IPS DF 4.7 (cell line): Measurements from ENCODE around the gene EIF2B4.

Source experiments
- DNase-seq: peaks from one replicate; pipeline ENCODE4 v3.0.0-alpha.2; 2013; ENCODE audit warnings: low spot score; ENCODE audit errors: extremely low read depth

EIF2B4 gene

DNA sequence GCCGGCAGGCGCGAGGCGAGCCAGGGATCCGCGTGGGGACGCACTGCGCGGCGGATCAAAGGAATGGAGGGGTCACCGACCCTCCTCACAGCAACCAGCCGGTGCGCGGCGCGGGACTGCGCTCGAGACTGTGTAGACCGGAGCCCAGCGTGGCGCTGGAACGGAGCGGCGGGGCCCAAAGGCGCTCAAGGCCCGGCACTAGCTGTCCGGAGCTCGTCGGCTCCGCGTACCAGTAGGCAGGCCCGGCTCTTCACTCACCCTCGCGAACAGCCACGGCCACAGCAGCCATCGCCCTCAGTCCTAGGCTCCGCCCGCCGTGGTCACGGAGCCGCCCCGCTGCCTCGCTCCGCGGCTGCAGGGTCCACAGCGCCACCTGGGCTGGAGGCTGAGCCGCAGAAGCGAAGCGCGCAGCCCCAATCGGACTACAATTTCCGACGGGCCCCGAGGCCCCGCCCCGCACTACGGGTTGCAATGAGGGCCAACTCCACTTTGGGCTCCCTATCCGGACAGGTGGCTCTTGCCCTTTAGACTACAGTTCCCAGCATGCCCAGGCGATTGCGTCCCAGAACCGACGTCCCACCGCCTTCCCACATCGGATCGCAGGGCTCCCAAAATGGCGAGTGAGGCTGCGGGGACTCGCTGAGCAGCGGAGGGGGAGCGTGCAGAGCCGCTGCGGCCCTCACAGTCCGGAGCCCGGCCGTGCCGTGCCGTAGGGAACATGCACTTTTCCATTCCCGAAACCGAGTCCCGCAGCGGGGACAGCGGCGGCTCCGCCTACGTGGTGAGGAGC lies at the start of gene EIF2B4, which contains the start of gene SNX17:
Gene EIF2B4, minus strand, starts transcription at position 313 of the 790 bp plus-strand sequence. Its CDS starts 24 bp downstream, at position 289.
Gene SNX17, plus strand, starts transcription at position 591 of the 790 bp plus-strand sequence. Its CDS starts 128 bp downstream, at position 719.
- DNase-seq = peak; percentile 93

DNA sequence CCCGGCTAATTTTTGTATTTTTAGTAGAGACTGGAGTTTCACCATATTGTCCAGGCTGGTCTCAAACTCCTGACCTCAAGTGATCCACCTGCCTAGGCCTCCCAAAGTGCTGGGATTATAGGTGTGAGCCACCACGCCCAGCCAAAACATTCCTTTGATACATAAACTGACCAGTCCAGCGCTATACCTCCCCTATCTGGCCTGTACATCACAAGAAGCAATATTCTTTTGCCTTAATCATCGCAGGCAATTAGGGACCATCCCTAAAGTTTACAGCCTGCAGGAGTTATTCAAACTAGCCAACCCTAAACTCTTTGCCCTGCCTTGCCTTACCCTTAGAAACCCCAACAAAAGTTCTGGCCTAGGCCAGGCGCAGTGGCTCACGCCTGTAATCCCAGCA lies 46.0 kb upstream of the EIF2B4 start:
- no peak for DNase-seq

DNA sequence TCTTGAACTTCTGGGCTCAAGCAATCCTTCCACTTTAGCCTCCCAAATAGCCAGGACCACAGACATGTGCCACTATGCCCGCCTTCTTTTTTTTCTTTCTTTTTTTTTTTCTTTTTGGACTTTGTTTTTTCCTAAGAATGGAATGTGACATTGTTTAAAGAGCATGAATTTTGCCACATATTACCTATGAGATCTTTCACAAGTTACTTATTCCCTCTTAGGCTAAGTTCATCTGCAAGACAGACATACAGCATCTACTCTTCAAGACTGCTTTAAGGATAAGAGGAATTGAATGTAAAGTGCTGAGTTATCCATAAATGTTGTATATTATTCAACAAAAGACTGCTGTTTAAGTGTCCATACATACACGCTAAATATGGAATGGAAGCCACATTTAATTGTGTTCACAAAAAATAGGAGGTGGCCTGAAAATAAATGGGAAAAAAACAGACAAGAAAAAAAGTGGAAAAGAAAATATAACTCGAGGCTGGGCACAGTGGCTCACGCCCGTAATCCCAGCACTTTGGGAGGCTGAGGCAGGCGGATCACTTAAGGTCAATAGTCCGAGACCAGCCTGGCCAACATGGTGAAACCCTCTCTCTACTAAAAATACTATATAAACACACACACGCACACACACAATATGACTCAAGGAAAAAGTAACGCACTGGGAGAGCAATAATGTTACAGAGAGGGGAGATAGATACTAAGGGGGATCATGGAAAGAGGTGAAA lies 42.4 kb upstream of the EIF2B4 start:
- DNase-seq = no peak

DNA sequence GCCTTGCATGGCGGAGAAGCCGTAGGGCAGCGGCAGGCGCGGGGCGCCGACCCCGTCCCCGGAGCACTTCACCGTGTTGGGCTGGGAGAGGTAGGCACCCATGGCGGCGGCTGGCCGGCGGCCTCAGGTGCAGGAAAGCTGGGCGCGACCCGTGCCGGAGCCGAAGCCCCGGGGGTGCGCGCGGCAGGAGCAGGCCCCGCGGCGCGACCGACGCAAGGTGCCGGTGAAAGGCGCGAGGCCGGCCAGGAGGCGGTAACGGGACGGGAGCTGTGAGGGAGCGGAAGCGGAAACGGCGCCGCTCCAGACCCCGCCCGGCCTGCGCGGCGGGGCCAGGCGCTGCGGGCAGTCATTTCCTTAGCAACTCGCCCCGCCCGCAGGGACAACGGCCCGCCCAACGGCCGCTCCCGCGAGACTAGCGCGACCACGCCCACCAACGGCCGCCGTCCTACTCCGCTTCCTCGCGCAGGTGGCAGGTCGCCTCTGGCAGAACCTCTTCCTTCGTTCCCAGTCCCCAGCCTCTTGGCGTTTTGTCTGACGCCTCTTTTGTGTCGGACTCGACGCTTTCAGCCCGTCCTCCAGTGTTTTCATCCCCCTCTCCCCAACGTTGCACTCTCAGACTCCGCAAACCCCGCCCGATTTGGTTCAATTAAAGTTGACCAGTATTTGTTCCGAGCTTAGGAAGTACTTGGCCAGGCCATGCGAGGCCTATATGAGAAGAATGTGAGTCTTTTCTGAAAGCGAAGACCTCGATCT lies 39.4 kb upstream of the EIF2B4 start, which contains the start of gene PPM1G:
Gene PPM1G, minus strand, starts transcription at position 271 of the 753 bp plus-strand sequence. Its CDS starts 169 bp downstream, at position 102.
- no peak for DNase-seq

DNA sequence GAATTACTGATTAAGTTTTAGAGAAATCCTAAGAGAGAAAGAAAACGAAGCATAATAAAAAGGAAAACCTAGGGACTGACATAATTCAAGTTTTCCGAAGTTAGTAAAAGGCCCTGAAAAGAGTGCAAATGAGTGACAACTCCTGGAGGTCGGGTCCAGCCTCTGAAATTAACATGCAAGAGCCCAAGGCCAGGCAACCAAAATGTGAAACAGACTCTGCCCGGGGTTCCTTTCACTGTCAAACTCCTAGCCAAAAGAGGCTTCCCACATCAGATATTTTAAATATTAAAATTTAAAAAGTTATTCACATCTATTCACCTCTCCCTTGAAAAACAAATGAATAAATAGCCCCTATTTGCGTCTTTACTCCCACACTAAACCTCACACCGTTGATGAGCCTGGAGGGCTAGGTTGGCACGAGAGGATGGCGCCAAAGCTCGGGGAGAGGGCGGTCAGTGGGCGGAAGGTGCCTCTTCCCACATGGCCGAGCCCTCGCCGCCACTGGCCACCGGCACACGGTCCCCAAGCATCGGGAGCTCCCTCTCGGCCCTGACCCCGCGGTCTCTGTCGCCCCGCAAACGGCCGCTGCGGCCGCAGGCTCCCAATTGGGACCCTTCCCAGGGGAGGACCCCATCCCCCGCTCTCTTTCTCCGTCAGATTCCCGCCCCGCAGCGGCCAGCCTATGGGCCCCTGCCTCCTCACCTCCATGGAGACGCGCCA lies 38.6 kb upstream of the EIF2B4 start:
- no peak for DNase-seq

DNA sequence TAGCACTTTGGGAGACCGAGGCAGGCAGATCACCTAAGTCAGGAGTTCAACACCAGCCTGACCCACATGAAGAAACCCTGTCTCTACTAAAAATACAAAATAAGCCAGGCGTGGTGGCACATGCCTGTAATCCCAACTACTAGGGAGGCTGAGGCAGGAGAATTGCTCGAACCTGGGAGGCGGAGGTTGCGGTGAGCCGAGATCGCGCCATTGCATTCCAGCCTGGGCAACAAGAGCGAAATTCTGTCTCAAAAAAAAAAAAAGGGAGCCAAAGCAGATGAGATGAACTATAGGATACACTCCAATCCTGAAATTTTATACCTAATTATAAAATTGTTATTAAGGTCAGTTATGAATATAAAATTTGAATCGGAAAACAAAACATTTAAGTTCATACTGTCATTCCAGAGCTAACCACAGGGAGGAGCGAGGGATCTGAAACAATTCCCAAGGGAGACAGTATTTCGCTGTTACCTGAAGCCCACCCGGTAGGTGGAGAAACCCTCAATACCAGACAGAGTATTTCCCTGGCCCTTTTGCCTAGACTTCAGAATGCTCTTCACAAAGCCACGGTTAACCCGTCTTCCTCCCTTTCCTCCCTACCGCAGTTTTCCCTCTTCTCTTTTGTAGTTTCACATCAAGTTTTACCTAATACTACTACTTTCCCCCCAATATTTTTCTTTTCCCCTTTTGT lies 37.8 kb upstream of the EIF2B4 start:
- no peak for DNase-seq

DNA sequence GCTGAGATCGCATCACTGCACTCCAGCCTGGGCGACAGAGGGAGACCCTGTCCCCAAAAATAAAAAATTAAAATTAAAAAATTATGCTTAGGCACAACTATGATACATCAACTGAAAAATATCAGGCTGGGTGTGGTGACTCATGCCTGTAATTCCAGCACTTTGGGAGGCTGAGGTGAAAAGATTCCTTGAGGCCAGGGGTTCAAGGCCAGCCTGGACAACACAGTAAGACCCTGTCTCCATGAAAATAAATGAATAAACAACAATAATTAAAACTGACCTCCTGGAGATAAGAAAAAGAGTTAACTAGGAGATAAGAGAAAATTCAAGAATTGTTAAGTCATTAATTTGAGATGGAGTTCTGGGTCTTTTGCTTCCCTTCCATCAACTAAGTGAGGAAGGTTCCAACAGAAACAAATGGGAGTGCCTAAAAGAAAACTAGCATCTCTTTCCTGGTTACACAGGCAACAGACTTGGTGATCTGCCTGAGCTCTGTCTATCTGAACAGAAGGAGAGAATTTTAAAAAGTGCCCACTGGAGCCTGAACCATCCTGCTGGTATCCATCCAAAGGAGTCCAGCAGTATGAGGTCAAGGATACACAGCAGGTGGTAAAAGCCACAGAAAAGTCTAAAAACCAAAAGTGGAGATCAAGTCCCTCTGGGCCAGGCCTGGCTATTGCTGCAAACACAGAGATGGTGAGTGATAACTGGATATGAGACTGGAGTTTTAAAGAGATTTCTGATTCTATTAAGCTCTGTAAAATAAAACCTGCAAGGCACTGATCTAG lies 30.4 kb upstream of the EIF2B4 start:
- no peak for DNase-seq

DNA sequence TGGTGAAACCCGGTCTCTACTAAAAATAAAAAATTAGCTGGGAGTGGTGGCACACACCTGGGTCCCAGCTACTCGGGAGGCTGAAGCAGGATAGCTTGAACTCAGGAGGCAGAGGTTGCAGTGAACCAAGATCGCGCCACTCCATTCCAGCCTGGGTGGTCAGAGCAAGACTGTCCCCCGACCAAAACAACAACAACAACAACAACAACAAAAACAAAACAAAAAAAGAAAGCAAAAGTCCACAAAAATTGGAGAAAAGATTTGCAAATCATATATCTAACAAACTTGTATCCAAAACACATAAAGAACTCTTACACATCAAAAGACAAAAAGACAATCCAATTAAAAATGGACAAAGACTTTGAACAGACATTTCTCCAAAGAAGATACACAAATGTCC lies 28.8 kb upstream of the EIF2B4 start:
- DNase-seq = no peak

DNA sequence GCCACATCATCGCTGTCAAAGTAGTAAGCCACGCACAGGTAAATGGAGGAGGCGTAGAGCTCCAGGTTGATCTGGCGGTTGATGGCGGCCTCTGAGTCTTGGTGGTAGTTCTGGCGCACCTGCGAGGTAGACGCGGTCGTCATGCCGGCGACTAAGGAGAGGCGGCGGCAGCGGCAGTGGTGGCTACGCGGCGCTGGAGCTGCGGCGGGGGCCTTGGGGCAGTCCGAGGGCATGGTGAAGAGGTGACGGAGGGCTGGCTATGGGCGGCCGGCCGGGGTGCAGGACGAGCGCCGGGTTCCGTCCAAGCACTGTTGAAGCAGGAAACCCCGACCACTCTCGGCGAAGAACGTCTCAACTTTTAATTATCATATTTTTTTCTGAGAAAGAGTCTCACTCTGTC lies 23.1 kb upstream of the EIF2B4 start:
- DNase-seq = no peak

DNA sequence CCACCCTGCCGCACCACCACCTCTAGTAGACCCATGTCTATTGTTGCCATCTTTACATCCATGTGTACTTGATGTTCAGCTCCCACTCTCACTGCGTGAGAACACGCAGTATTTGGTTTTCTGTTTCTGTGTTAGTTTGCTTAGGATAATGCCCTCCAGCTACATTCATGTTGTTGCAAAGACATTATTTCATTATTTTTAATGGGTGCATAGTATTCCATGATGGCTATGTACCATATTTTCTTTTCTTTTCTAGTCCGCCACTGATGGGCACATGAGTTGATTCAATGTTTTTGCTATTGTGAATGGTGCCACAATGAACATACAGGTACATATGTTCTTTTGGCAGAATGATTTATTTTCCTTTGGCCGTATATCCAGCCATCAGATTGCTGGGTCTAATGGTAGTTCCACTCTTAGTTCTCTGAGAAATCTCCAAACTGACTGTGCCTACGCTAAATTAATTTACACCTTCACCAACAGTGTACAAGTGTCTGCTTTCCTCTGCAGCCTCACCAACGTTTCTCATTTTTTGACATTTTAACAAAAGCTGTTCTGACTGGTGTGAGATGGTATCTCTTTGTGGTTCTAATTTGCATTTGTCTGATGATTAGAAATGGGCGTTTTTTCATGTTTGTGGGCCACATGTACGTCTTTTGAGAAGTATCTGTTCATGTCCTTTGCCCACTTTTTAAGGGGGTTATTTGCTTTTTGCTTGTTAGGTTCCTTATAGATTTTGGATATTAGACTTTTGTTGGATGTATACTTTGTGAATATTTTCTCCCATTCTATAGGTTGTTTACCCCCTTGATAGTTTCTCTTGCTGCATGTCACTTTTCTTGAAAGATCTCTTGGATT lies 20.9 kb upstream of the EIF2B4 start:
- DNase-seq = no peak

DNA sequence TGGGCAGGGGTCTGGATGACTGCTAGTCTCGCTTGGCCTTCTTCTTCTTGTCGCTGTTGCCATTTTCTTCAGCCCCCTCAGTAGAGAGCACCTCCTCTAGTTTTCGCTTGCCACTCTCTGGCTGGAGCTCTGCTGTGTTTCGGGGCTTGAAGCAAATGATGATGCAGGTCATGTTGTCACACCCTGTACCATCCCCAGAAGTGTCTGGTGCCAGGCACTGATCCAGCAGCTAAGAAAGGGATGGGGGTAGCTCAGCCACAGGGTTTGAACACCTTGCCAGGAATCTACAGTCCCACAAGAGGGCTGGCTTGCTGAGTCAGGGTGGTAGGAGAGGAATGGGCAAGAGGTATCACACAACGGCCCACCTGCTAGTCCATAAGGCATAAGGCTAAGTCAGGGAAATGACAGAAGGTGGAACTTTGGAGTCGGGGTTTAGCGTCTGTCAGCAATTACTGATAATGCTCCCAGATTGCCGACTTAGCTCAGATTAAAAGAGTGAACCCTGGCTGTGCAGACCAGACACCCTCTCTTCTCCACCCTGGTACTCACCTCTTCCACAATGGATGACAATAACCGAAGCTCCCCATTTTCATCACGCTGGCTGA lies 11.5 kb upstream of the EIF2B4 start:
- DNase-seq = no peak

DNA sequence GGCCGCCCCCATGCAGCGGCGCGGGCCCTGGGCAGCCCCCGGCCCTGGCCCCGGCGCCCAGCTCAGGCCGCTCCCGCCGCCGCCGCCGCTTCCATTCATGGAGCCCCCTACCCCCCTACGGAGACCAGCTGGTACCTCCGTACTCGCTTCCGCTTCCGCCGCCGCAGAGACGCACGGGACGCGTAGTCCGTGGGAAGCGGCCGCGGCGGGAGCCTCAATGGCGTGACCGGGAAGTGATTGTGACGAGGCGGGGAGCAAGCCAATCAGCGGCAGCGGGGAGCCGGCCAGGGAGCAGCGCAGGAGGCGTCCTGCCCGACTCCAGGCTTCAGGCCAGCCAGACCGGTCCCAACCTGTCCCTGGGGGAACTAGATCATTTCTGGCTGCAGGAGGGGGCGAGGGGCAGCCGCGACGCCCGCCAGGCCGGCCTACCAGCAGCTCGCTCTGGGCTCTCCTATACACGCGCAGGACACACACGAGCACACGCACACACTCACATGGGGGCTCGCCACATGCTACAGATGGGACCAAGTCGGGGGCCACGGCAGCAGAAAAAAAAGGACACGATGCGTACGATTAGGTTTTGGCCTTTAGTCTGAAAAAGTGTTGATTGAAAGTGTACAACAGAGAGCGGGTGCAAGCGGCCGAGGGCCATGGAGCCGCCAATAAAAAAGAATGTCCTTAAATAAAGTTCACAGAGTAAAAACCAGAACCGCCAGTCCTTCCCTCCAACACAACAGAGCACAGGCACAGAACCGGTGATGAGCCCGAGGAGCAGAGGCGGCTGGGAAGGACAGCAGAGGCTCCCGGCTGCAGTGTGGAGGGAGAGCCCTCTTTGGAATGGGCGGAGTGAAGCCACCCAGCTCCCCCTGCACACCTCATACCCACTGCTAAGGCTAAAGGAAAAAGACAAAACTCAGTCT lies 10.7 kb upstream of the EIF2B4 start, which contains the start of gene ZNF513:
Gene ZNF513, minus strand, starts transcription at position 109 of the 920 bp plus-strand sequence. CDS start 208 bp downstream, outside the sequence.
- no peak for DNase-seq

DNA sequence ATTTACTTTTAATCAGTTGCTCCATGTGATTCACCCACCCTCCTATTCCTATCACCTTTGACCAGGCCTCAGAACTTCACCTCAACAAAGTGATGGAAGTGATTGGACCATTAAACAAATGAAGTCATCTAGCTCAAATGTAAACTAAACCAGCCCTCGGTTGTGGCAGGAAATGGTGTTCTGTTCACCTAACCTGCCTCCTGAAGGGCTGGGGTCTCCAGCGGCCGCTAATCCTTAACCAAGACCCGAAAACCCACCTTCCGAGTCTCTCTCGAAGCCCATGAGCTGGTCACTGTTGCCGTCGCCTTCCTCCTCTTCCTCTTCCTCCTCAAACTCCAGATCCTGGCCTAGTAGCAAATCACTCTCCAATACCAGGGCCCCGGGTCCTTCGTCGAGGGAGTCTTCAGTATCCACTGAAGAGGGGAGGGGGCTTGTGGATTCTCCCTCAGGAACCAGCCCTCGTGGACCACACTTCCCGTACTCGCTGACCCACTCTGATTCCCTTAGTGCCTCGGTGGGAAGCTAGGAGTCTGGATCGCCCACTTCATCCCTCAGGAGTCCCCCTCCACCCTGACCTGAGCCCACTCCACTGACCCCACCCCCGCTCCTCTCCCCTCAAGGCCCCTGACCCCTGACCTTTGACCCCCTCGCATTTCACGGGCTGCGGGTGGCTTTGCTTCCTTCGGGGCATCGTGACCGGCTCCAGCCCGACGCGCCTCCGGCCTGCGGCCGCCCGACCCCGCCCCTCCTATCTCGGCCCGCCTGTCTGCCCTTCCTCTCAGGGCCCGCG lies 9.9 kb upstream of the EIF2B4 start:
- no peak for DNase-seq

DNA sequence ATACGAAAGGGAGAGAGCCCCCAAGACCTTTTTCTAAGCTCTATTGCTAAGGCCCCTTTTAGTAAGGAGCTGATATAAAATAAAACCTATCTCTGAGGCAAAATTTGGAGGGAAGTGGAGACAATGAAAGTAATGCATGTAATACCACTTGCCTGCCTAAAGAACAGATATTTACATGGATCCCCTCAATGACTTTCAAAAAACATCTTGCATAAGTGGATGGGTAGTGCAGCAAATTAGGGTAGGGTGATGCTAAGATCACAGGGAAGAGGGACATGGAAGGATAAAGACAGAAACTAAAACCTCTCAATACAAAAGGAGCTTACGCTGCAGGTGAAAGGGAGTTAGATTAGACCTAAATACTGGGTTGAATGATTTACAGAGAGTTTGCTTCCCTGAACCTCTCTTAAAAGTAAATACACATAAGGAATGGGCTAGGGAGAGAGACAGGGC lies 9.3 kb upstream of the EIF2B4 start:
- DNase-seq = no peak

DNA sequence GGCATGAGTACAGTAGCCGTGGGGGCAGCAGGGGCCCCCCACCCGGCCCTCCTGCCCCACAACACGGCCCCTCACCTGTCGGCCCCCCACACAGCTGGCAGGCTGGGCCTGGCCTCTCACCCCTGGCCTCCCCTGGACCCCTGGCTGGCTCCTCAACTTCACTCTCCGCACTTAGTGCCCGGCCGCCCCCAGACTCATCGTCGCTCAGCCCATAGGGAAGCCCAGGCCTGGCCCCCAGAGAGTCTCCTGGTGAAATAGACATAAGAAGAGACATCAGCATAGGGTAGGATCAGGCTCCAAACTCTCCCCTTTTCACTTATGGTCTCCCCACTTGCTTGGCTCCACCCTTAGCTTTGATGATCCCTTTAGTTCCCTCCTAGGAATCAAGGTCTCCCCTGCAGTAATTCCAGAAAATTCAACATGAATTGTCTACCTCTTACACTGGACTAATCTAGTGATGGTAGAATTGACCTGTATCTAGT lies 8.7 kb upstream of the EIF2B4 start:
- no peak for DNase-seq
